HepG2 (cell line): ENCODE measurements around the gene AKAP12. TPM values are rescaled to one million over a fixed set of nuclear protein-coding genes. Genes with fewer than 3 reads are reported as not detected.
A peak's percentile ranks its signal among the peaks of the same experiment; 100 is the strongest.

Experiments used
- ATAC-seq: fragments of 200-7000 bp; cut with Tn5 transposase; 3 replicates; pipeline ENCODE4 v1.9.1; 2020; ENCODE audit warnings: mild to moderate bottlenecking, moderate library complexity
- BruUV-seq: library from RNA; stranded (reverse); fragments of 400-500 nt; replicated peaks from 2 replicates; lab custom pipeline; 2021; lab: Mats Ljungman, UMichigan
- CTCF ChIA-PET: fragments of 300-600 bp; formaldehyde crosslinking; extraction: SDS; loops from one replicate; lab custom pipeline; 2021; ENCODE audit warnings: low total read pairs, inconsistent platforms, low intra/inter-chr PET ratio; lab: Yijun Ruan, JAX
- POLR2A ChIA-PET: fragments of 350-600 bp; sonication (Branson Sonifier 250); formaldehyde crosslinking; loops from one replicate; lab custom pipeline; 2020; ENCODE audit warnings: antibody characterized with exemption, inconsistent platforms; lab: Yijun Ruan, JAX
- DNase-seq: peaks from one replicate; pipeline ENCODE4 v3.0.0-alpha.2; 2015; ENCODE audit warnings: low spot score
- FAIRE-seq: peaks from 3 replicates; lab custom pipeline; 2011; peaks lifted over from hg19 to GRCh38; lab: Jason Lieb, UNC
- H2AFZ ChIP-seq: one replicate; pipeline ENCODE4 v1.6.1; 2011; ENCODE audit warnings: low read length, inconsistent platforms
- H3K27ac ChIP-seq: fragments of 300-600 bp; 3 replicates; pipeline ENCODE4 v1.8.0; 2011; ENCODE audit warnings: mixed run types, mild to moderate bottlenecking, mixed read lengths, low read length, inconsistent platforms; ENCODE audit not compliant: insufficient read depth; ENCODE audit errors: extremely low read length
- H3K27me3 ChIP-seq, 2 experiments: fragments of 200-600 bp in 1 of 2; 2 replicates in 1 of 2; 3 replicates in 1 of 2; pipeline versions ENCODE4 v1.6.0 to v1.8.0; 2011; ENCODE audit warnings: low read length in 2 of 2, mild to moderate bottlenecking in 2 of 2, moderate library complexity in 2 of 2, inconsistent platforms in 1 of 2; ENCODE audit not compliant: insufficient read depth in 2 of 2, control insufficient read depth in 1 of 2
- H3K36me3 ChIP-seq, 2 experiments: fragments of 200-600 bp in 1 of 2; replicated peaks in 1 of 2; 2 replicates in 1 of 2; 3 replicates in 1 of 2; pipeline versions ENCODE4 v1.5.1 to v1.8.0; 2011; ENCODE audit warnings: low read length in 2 of 2, inconsistent platforms in 1 of 2; ENCODE audit not compliant: insufficient read depth in 2 of 2, control insufficient read depth in 1 of 2
- H3K4me1 ChIP-seq: 2 replicates; pipeline ENCODE4 v1.5.1; 2012; ENCODE audit warnings: low read length, inconsistent platforms; ENCODE audit not compliant: insufficient read depth
- H3K4me2 ChIP-seq: 2 replicates; pipeline ENCODE4 v1.6.0; 2011; ENCODE audit warnings: low read depth, low read length, inconsistent platforms
- H3K4me3 ChIP-seq, 3 experiments: fragments of 200-600 bp in 1 of 3; sonication (generic), shearing (Covaris generic) in 1 of 3; replicated peaks in 1 of 3; 2 replicates each; pipeline ENCODE4 v1.5.1; 2011 to 2016; ENCODE audit warnings: low read length in 3 of 3, inconsistent platforms in 2 of 3, low read depth in 2 of 3, mild to moderate bottlenecking in 2 of 3, control low read depth in 1 of 3, mixed read lengths in 1 of 3; ENCODE audit not compliant: insufficient read depth in 1 of 3
- H3K79me2 ChIP-seq: one replicate; pipeline ENCODE4 v1.6.1; 2011; ENCODE audit warnings: low read length, inconsistent platforms; ENCODE audit not compliant: insufficient read depth
- H3K9ac ChIP-seq: 2 replicates; pipeline ENCODE4 v1.6.0; 2011; ENCODE audit warnings: mild to moderate bottlenecking, low read depth, low read length, inconsistent platforms; ENCODE audit not compliant: insufficient read depth
- H3K9me3 ChIP-seq: 2 replicates; pipeline ENCODE4 v1.5.1; 2012; ENCODE audit warnings: mild to moderate bottlenecking, low read length
- H4K20me1 ChIP-seq: 2 replicates; pipeline ENCODE4 v1.6.0; 2011; ENCODE audit warnings: inconsistent platforms, mild to moderate bottlenecking, low read length, moderate library complexity; ENCODE audit not compliant: insufficient read depth
- CBFB ChIP-seq: sonication (generic); formaldehyde crosslinking; IDR thresholded peaks from 2 replicates; pipeline ENCODE4 v1.4.0; 2020; ENCODE audit warnings: missing genetic modification reagents
- DR1 ChIP-seq: sonication (generic); formaldehyde crosslinking; IDR thresholded peaks from 2 replicates; pipeline ENCODE4 v1.8.0; 2021; ENCODE audit warnings: mild to moderate bottlenecking, missing genetic modification reagents, inconsistent platforms
- KDM5A ChIP-seq: fragments of 200-600 bp; sonication (generic); IDR thresholded peaks from 2 replicates; pipeline ENCODE4 v1.7.0; 2018; ENCODE audit warnings: antibody characterized with exemption, mild to moderate bottlenecking, low read length, borderline replicate concordance
- MATR3 ChIP-seq: sonication (generic); formaldehyde crosslinking; IDR thresholded peaks from 2 replicates; pipeline ENCODE4 v1.4.0; 2020; ENCODE audit warnings: missing genetic modification reagents
- NR2C2 ChIP-seq: sonication (generic); formaldehyde crosslinking; IDR thresholded peaks from 2 replicates; pipeline ENCODE4 v1.4.0; 2020; ENCODE audit warnings: missing genetic modification reagents, mild to moderate bottlenecking, moderate library complexity, borderline replicate concordance
- RAD51 ChIP-seq: fragments of 450-650 bp; IDR thresholded peaks from 2 replicates; pipeline ENCODE4 v1.6.1; 2016; ENCODE audit warnings: borderline replicate concordance
- SOX13 ChIP-seq, 3 experiments: fragments of 450-650 bp in 1 of 3; sonication (generic) in 1 of 3; formaldehyde crosslinking in 1 of 3; IDR thresholded peaks in 2 of 3; conservative IDR thresholded peaks in 1 of 3; 2 replicates each; pipeline versions ENCODE4 v1.5.0 to v1.6.1; 2016 to 2020; ENCODE audit warnings: antibody characterized with exemption in 1 of 3, mild to moderate bottlenecking in 1 of 3, missing compliant biosample characterization in 1 of 3, missing genetic modification reagents in 1 of 3, moderate library complexity in 1 of 3
- TBX3 ChIP-seq: fragments of 450-650 bp; IDR thresholded peaks from 2 replicates; pipeline ENCODE4 v1.6.1; 2017; ENCODE audit warnings: antibody characterized with exemption, mild to moderate bottlenecking, inconsistent platforms, borderline replicate concordance
- ZBTB1 ChIP-seq: sonication (generic); formaldehyde crosslinking; IDR thresholded peaks from 2 replicates; pipeline ENCODE4 v1.4.0; 2020; ENCODE audit warnings: missing genetic modification reagents, borderline replicate concordance
- ZFX ChIP-seq: sonication (generic); formaldehyde crosslinking; IDR thresholded peaks from 2 replicates; pipeline ENCODE4 v1.4.0; 2020; ENCODE audit warnings: mild to moderate bottlenecking, low read depth, missing genetic modification reagents, moderate library complexity
- ZNF577 ChIP-seq: sonication (generic); formaldehyde crosslinking; IDR thresholded peaks from 2 replicates; pipeline ENCODE4 v1.4.0; 2020; ENCODE audit warnings: mild to moderate bottlenecking, low read depth, missing genetic modification reagents, borderline replicate concordance
- ZNF7 ChIP-seq: IDR thresholded peaks from 2 replicates; pipeline ENCODE4 v1.6.1; 2016; ENCODE audit warnings: missing biosample characterization, missing genetic modification reagents
- ZSCAN25 ChIP-seq: sonication (generic); formaldehyde crosslinking; IDR thresholded peaks from 2 replicates; pipeline ENCODE4 v1.8.0; 2022; ENCODE audit warnings: mild to moderate bottlenecking, missing genetic modification reagents
- ZSCAN31 ChIP-seq: sonication (generic); formaldehyde crosslinking; IDR thresholded peaks from 2 replicates; pipeline ENCODE4 v1.5.0; 2020; ENCODE audit warnings: low read depth, mild to moderate bottlenecking, missing genetic modification reagents
- WGBS: methylation state at CpG from one replicate; pipeline ENCODE4 v1.1.6; 2017; ENCODE audit warnings: low lambda C conversion rate; 5-methylcytosine and 5-hydroxymethylcytosine counted together
- in situ Hi-C: cut with HindIII; loops from 2 replicates; pipeline ENCODE4 v1.10.0; 2017; ENCODE audit warnings: low pct_unique_long_range_greater_than_20kb; ENCODE audit not compliant: extremely low pct_ligation_motif_present
- intact Hi-C: fragments of 100-400 bp; cut with micrococcal nuclease; formaldehyde crosslinking; loops from one replicate; pipeline ENCODE4 v1.10.0; 2022; ENCODE audit not compliant: unreplicated experiment
- polyA plus RNA-seq, 8 experiments: library from polyadenylated mRNA; depleted of rRNA in 3 of 8; stranded (reverse) in 7 of 8; unstranded in 1 of 8; fragments of >200 nt; fragmentation: Illumina TruSeq in 4 of 8; extraction: Trizol in 4 of 8; gene quantifications; 2 replicates each; pipeline versions ENCODE4 v1.2.1 to v1.2.3, GENCODE V29; 2011 to 2016; ENCODE audit warnings: low read depth in 4 of 8, missing spikeins in 1 of 8, mixed read lengths in 1 of 8; ENCODE audit not compliant: insufficient read depth in 1 of 8
- total RNA-seq, 5 experiments: library from RNA; depleted of rRNA; stranded (reverse); fragments of >200 nt; fragmentation: Illumina TruSeq; extraction: Trizol; gene quantifications; 2 replicates each; pipeline ENCODE4 v1.2.3, GENCODE V29; 2016; ENCODE audit warnings: low read depth in 1 of 5
- TF ChIP-seq, protein P1 (sequence below): sonication (generic); formaldehyde crosslinking; IDR thresholded peaks from 2 replicates; pipeline ENCODE4 v1.4.0; 2020; ENCODE audit warnings: missing genetic modification reagents, borderline replicate concordance
- TF ChIP-seq, protein P2 (sequence below): IDR thresholded peaks from 2 replicates; pipeline ENCODE4 v1.6.1; 2018; ENCODE audit warnings: missing genetic modification reagents
- TF ChIP-seq, protein P3 (sequence below): sonication (generic); formaldehyde crosslinking; IDR thresholded peaks from 2 replicates; pipeline ENCODE4 v1.8.1; 2023; ENCODE audit warnings: mild to moderate bottlenecking, missing genetic modification reagents
- TF ChIP-seq, protein P4 (sequence below): sonication (generic); formaldehyde crosslinking; IDR thresholded peaks from 2 replicates; pipeline ENCODE4 v1.5.1; 2020; ENCODE audit warnings: missing genetic modification reagents, mild to moderate bottlenecking, borderline replicate concordance

Gene AKAP12
- total and polyA plus RNA-seq, 2 of the 13 experiments (the other 11 are each of a cell fraction or from before 2014, with no cell fraction given) = 10.6 to 19.0 TPM

DNA sequence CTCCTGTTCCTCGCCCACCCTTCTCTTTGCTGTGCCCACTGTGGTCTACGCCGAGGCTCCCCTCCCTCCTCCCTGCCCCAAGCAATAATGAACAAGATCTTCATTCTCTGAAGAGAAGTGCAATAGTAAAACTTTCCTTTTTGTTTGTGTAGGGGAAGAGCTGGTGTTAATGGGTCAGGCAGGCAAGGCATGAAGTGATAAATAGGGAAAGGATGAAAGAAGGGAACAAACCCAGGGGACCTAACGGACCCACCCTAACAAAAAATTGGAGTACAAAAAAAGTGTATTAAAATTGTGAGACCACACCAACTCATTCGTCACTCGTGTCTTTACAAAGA, 84.7 kb downstream of the AKAP12 start:
- H3K27ac ChIP-seq = no peak overlapping the region
- 29% methylated on average over 6 of the region's 6 CpGs for WGBS
- H3K9me3 ChIP-seq = no peaks in the 10 kb centered on the region
- intact Hi-C loops (loop anchor here (1.0 to 10.0 kb wide), 5 partner anchors 120 to 432 kb away; no protein-coding TSS in a partner anchor), in situ Hi-C loops (no loop called here)
- H3K4me1 ChIP-seq = peaks cover 45% of the 10 kb centered on the region
- FAIRE-seq (no peak), ATAC-seq (peak; percentile 7; the same call in 2 of the 3 replicates), DNase-seq (no peak)
- H3K79me2 ChIP-seq = no peaks in the 10 kb centered on the region
- CTCF ChIA-PET = interaction anchor here (0.7 to 5.5 kb wide), 7 partner anchors 10 to 432 kb away, joined by 3 to 67 read pairs (median 5); no protein-coding TSS in a partner anchor
- no peaks in the 10 kb centered on the region for H3K36me3 ChIP-seq
- no peaks in the 10 kb centered on the region for H4K20me1 ChIP-seq
- no peaks in the 10 kb centered on the region; a peak in 1 of 5 replicates for H3K27me3 ChIP-seq
- POLR2A ChIA-PET = interaction anchor here (0.8 to 3.1 kb wide), 7 partner anchors 253 to 433 kb away, joined by 3 to 17 read pairs (median 4); no protein-coding TSS in a partner anchor
- no TSS peak for BruUV-seq
- H2AFZ ChIP-seq = peak overlapping the region; percentile 77
- H3K4me3 ChIP-seq = peak overlapping the region; percentile 16 to 81 (median 70); a peak in 4 of 6 replicates
- H3K4me2 ChIP-seq = peak overlapping the region; percentile 84
- peak overlapping the region; percentile 33; the same call in 1 of the 2 replicates for H3K9ac ChIP-seq
- TF ChIP-seq, protein P1, sequence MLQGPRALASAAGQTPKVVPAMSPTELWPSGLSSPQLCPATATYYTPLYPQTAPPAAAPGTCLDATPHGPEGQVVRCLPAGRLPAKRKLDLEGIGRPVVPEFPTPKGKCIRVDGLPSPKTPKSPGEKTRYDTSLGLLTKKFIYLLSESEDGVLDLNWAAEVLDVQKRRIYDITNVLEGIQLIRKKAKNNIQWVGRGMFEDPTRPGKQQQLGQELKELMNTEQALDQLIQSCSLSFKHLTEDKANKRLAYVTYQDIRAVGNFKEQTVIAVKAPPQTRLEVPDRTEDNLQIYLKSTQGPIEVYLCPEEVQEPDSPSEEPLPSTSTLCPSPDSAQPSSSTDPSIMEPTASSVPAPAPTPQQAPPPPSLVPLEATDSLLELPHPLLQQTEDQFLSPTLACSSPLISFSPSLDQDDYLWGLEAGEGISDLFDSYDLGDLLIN (CRISPR knock-in tag) = no peak
- TF ChIP-seq TBX3 (no peak), ZBTB1 (CRISPR knock-in tag) (no peak), ZNF577 (CRISPR knock-in tag) (no peak), ZSCAN31 (CRISPR knock-in tag) (peak; percentile 71; the same call in 1 of the 2 replicates), KDM5A (no peak), SOX13 (IDR thresholded peaks at IDR 0.05) (no peak), SOX13 (CRISPR knock-in tag; conservative IDR thresholded peaks at IDR 0.05 in 1 of 2, IDR thresholded peaks at IDR 0.05 in 1 of 2) (no peak), ZSCAN25 (no peak), RAD51 (no peak), MATR3 (CRISPR knock-in tag) (no peak), DR1 (no peak), ZFX (CRISPR knock-in tag) (no peak), NR2C2 (CRISPR knock-in tag) (no peak), CBFB (CRISPR knock-in tag) (no peak), ZNF7 (no peak)
- TF ChIP-seq, protein P2, sequence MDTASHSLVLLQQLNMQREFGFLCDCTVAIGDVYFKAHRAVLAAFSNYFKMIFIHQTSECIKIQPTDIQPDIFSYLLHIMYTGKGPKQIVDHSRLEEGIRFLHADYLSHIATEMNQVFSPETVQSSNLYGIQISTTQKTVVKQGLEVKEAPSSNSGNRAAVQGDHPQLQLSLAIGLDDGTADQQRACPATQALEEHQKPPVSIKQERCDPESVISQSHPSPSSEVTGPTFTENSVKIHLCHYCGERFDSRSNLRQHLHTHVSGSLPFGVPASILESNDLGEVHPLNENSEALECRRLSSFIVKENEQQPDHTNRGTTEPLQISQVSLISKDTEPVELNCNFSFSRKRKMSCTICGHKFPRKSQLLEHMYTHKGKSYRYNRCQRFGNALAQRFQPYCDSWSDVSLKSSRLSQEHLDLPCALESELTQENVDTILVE (CRISPR knock-in tag) = no peak
- TF ChIP-seq, protein P3, sequence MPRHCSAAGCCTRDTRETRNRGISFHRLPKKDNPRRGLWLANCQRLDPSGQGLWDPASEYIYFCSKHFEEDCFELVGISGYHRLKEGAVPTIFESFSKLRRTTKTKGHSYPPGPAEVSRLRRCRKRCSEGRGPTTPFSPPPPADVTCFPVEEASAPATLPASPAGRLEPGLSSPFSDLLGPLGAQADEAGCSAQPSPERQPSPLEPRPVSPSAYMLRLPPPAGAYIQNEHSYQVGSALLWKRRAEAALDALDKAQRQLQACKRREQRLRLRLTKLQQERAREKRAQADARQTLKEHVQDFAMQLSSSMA (CRISPR knock-in tag) = 0 out of 2 replicates have a peak, but pooled peaks have one; percentile 18
- TF ChIP-seq, protein P4, sequence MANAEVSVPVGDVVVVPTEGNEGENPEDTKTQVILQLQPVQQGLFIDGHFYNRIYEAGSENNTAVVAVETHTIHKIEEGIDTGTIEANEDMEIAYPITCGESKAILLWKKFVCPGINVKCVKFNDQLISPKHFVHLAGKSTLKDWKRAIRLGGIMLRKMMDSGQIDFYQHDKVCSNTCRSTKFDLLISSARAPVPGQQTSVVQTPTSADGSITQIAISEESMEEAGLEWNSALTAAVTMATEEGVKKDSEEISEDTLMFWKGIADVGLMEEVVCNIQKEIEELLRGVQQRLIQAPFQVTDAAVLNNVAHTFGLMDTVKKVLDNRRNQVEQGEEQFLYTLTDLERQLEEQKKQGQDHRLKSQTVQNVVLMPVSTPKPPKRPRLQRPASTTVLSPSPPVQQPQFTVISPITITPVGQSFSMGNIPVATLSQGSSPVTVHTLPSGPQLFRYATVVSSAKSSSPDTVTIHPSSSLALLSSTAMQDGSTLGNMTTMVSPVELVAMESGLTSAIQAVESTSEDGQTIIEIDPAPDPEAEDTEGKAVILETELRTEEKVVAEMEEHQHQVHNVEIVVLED (CRISPR knock-in tag) = peak; percentile 27; the same call in 1 of the 2 replicates
